CD4-positive, CD25-positive, alpha-beta regulatory T cell (primary cell): ENCODE results near the gene MGAT5B. TPM values are rescaled to one million over a fixed set of nuclear protein-coding genes. Genes with fewer than 3 reads are reported as not detected.
"Not testable (repeated sequence)": the region's sequence is repeated elsewhere in the genome, so short reads cannot be mapped to it uniquely, and the experiment has no call there.

Experiments used
- ATAC-seq, 2 donors: fragments of 150-1000 bp; cut with Tn5 transposase; one replicate each; pipeline ENCODE4 v1.10.0; 2021; ENCODE audit warnings: low read depth in 2 of 2, moderate number of reproducible peaks in 2 of 2, moderate library complexity in 1 of 2
- DNase-seq, 3 donors: peaks; one replicate each; pipeline versions ENCODE4 v3.0.0 to v3.0.0-alpha.2; 2012 to 2022; ENCODE audit warnings: mixed read lengths in 1 of 3
- H3K27ac ChIP-seq: one replicate; pipeline ENCODE4 v1.7.0; 2013; ENCODE audit warnings: mild to moderate bottlenecking, low read length; ENCODE audit not compliant: insufficient read depth, poor library complexity, severe bottlenecking
- H3K27me3 ChIP-seq: one replicate; pipeline ENCODE4 v1.7.0; 2013; ENCODE audit warnings: low read length; ENCODE audit not compliant: control insufficient read depth, insufficient read depth
- H3K36me3 ChIP-seq: one replicate; pipeline ENCODE4 v1.7.0; 2013; ENCODE audit warnings: mild to moderate bottlenecking, low read length, moderate library complexity; ENCODE audit not compliant: control insufficient read depth, insufficient read depth
- H3K4me1 ChIP-seq: 2 replicates; pipeline ENCODE4 v1.7.0; 2013; ENCODE audit warnings: mild to moderate bottlenecking, low read length; ENCODE audit not compliant: insufficient read depth, control insufficient read depth, poor library complexity, severe bottlenecking
- H3K4me3 ChIP-seq: one replicate; pipeline ENCODE4 v1.7.0; 2013; ENCODE audit warnings: low read depth, mild to moderate bottlenecking, low read length, moderate library complexity
- H3K9me3 ChIP-seq, 2 experiments: 1 replicate in 1 of 2; 2 replicates in 1 of 2; pipeline ENCODE4 v1.7.0; 2013; ENCODE audit warnings: low read length in 2 of 2, mild to moderate bottlenecking in 1 of 2, moderate library complexity in 1 of 2; ENCODE audit not compliant: control insufficient read depth in 2 of 2
- H3K27ac Mint-ChIP-seq, 3 donors: one replicate each; pipeline ENCODE4 v1.8.0; 2020 to 2022; ENCODE audit warnings: mild to moderate bottlenecking in 3 of 3, mixed read lengths in 3 of 3, moderate library complexity in 2 of 3
- H3K27me3 Mint-ChIP-seq: one replicate; pipeline ENCODE4 v1.8.0; 2022; ENCODE audit warnings: mild to moderate bottlenecking, mixed read lengths
- H3K36me3 Mint-ChIP-seq: one replicate; pipeline ENCODE4 v1.8.0; 2020; ENCODE audit warnings: mixed read lengths
- H3K4me1 Mint-ChIP-seq, 4 donors: one replicate each; pipeline ENCODE4 v1.8.0; 2020 to 2022; ENCODE audit warnings: mixed read lengths in 4 of 4, mild to moderate bottlenecking in 1 of 4
- H3K4me3 Mint-ChIP-seq, 4 donors: one replicate each; pipeline ENCODE4 v1.8.0; 2020 to 2022; ENCODE audit warnings: mild to moderate bottlenecking in 4 of 4, mixed read lengths in 4 of 4, moderate library complexity in 3 of 4
- H3K9me3 Mint-ChIP-seq, 7 donors: one replicate each; pipeline ENCODE4 v1.8.0; 2020 to 2022; ENCODE audit warnings: mixed read lengths in 7 of 7, mild to moderate bottlenecking in 3 of 7, moderate library complexity in 2 of 7
- polyA plus RNA-seq, 4 donors: library from polyadenylated mRNA; unstranded; fragments of 300-500 nt; fragmentation: Illumina TruSeq; gene quantifications; one replicate each; pipeline ENCODE4 v1.2.3, GENCODE V29; 2021
- total RNA-seq: library from RNA; stranded (reverse); gene quantifications from one replicate; pipeline ENCODE4 v1.2.3, GENCODE V29; 2022

The MGAT5B gene
- total and polyA plus RNA-seq, 5 donors from 2014 or later, result not detected

- not testable (repeated sequence) for H3K27ac Mint-ChIP-seq, H3K36me3 ChIP-seq, H3K27ac ChIP-seq, H3K36me3 Mint-ChIP-seq, H3K4me3 Mint-ChIP-seq, H3K4me3 ChIP-seq, H3K9me3 ChIP-seq, ATAC-seq, H3K9me3 Mint-ChIP-seq, DNase-seq, H3K4me1 ChIP-seq
- peaks cover 3 to 24% (median 11%) of the 10 kb centered on the region in 4 donors for H3K4me1 Mint-ChIP-seq
- peaks cover 17% of the 10 kb centered on the region for H3K27me3 ChIP-seq
- H3K27me3 Mint-ChIP-seq, result peaks cover 53% of the 10 kb centered on the region
Measured at GRCh38 chr17:76843068-76843467, 25.1 kb upstream of the MGAT5B start.

- Mint-ChIP-seq H3K36me3 (no peaks in the 10 kb centered on the region), H3K27me3 (peaks cover 53% of the 10 kb centered on the region), H3K27ac (no peak overlapping the region), H3K4me3 (no peak overlapping the region), H3K4me1 (peaks cover 3 to 24% (median 11%) of the 10 kb centered on the region in 4 donors), H3K9me3 (peaks cover 0 to 2% (median 0%) of the 10 kb centered on the region in 7 donors)
- no peak overlapping the region for H3K4me3 ChIP-seq
- no peaks in the 10 kb centered on the region for H3K9me3 ChIP-seq
- H3K36me3 ChIP-seq, result no peaks in the 10 kb centered on the region
- no peak overlapping the region for H3K27ac ChIP-seq
- no peak for ATAC-seq
- DNase-seq, result no peak
- H3K27me3 ChIP-seq, result peaks cover 17% of the 10 kb centered on the region
- H3K4me1 ChIP-seq, result peaks cover 8% of the 10 kb centered on the region
Measured at GRCh38 chr17:76843703-76844484, 24.3 kb upstream of the MGAT5B start.

GRCh38 chr17:76844485-76844829 is 23.7 kb upstream of the MGAT5B start:
- DNase-seq (no peak), ATAC-seq (no peak)
- no peaks in the 10 kb centered on the region for H3K9me3 ChIP-seq
- H3K4me3 Mint-ChIP-seq, result no peak overlapping the region
- H3K27me3 Mint-ChIP-seq, result peaks cover 53% of the 10 kb centered on the region
- H3K4me3 ChIP-seq, result no peak overlapping the region
- H3K4me1 ChIP-seq, result peaks cover 8% of the 10 kb centered on the region
- no peaks in the 10 kb centered on the region for H3K36me3 Mint-ChIP-seq
- no peaks in the 10 kb centered on the region for H3K36me3 ChIP-seq
- no peak overlapping the region for H3K27ac Mint-ChIP-seq
- H3K4me1 Mint-ChIP-seq, result peaks cover 3 to 21% (median 11%) of the 10 kb centered on the region in 4 donors
- H3K9me3 Mint-ChIP-seq, result peaks cover 0 to 2% (median 0%) of the 10 kb centered on the region in 7 donors
- H3K27me3 ChIP-seq, result peaks cover 17% of the 10 kb centered on the region
- H3K27ac ChIP-seq, result no peak overlapping the region

GRCh38 chr17:76844846-76845245 is 23.4 kb upstream of the MGAT5B start:
- Mint-ChIP-seq H3K9me3 (peaks cover 0 to 2% (median 0%) of the 10 kb centered on the region in 7 donors), H3K4me1 (peaks cover 1 to 17% (median 7%) of the 10 kb centered on the region in 4 donors), H3K4me3 (no peak overlapping the region), H3K27ac (no peak overlapping the region), H3K27me3 (peaks cover 51% of the 10 kb centered on the region), H3K36me3 (no peaks in the 10 kb centered on the region)
- ATAC-seq (no peak), DNase-seq (no peak)
- peaks cover 16% of the 10 kb centered on the region for H3K27me3 ChIP-seq
- no peaks in the 10 kb centered on the region for H3K36me3 ChIP-seq
- H3K4me3 ChIP-seq, result no peak overlapping the region
- peaks cover 4% of the 10 kb centered on the region for H3K4me1 ChIP-seq
- H3K9me3 ChIP-seq, result no peaks in the 10 kb centered on the region
- H3K27ac ChIP-seq, result no peak overlapping the region

GRCh38 chr17:76845541-76846017 is 22.6 kb upstream of the MGAT5B start:
- Mint-ChIP-seq H3K4me1 (peaks cover 0 to 10% (median 3%) of the 10 kb centered on the region in 4 donors), H3K27me3 (peaks cover 49% of the 10 kb centered on the region), H3K9me3 (peaks cover 0 to 2% (median 0%) of the 10 kb centered on the region in 7 donors), H3K4me3 (no peak overlapping the region), H3K27ac (no peak overlapping the region), H3K36me3 (no peaks in the 10 kb centered on the region)
- H3K27ac ChIP-seq, result no peak overlapping the region
- H3K4me1 ChIP-seq, result no peaks in the 10 kb centered on the region
- no peaks in the 10 kb centered on the region for H3K9me3 ChIP-seq
- ATAC-seq (no peak), DNase-seq (no peak)
- no peak overlapping the region for H3K4me3 ChIP-seq
- H3K36me3 ChIP-seq, result no peaks in the 10 kb centered on the region
- H3K27me3 ChIP-seq, result peaks cover 11% of the 10 kb centered on the region

- DNase-seq, result no peak
- no peaks in the 10 kb centered on the region for H3K36me3 Mint-ChIP-seq
- H3K4me3 ChIP-seq, result no peak overlapping the region
Measured at GRCh38 chr17:76847031-76847430, 21.2 kb upstream of the MGAT5B start.

GRCh38 chr17:76848670-76849069 is 19.5 kb upstream of the MGAT5B start:
- no peak overlapping the region for H3K27ac ChIP-seq
- no peaks in the 10 kb centered on the region for H3K4me1 Mint-ChIP-seq
- H3K27me3 Mint-ChIP-seq, result peaks cover 25% of the 10 kb centered on the region
- H3K36me3 ChIP-seq, result no peaks in the 10 kb centered on the region
- no peak overlapping the region for H3K4me3 ChIP-seq
- peaks cover 0 to 2% (median 0%) of the 10 kb centered on the region in 7 donors for H3K9me3 Mint-ChIP-seq
- ATAC-seq (no peak), DNase-seq (no peak)
- H3K9me3 ChIP-seq, result no peaks in the 10 kb centered on the region
- H3K4me1 ChIP-seq, result no peaks in the 10 kb centered on the region
- peaks cover 7% of the 10 kb centered on the region for H3K27me3 ChIP-seq
- no peaks in the 10 kb centered on the region for H3K36me3 Mint-ChIP-seq
- no peak overlapping the region for H3K27ac Mint-ChIP-seq
- no peak overlapping the region for H3K4me3 Mint-ChIP-seq

More at GRCh38 chr17:76847031-76847430, 21.2 kb upstream of the MGAT5B start:
- H3K9me3 ChIP-seq, result no peaks in the 10 kb centered on the region
- Mint-ChIP-seq H3K9me3 (peaks cover 0 to 2% (median 0%) of the 10 kb centered on the region in 7 donors), H3K4me3 (no peak overlapping the region), H3K4me1 (peaks cover 0 to 2% (median 0%) of the 10 kb centered on the region in 4 donors), H3K27ac (no peak overlapping the region), H3K27me3 (peaks cover 34% of the 10 kb centered on the region)
- no peaks in the 10 kb centered on the region for H3K4me1 ChIP-seq
- no peak overlapping the region for H3K27ac ChIP-seq
- H3K36me3 ChIP-seq, result no peaks in the 10 kb centered on the region
- ATAC-seq, result no peak
- H3K27me3 ChIP-seq, result peaks cover 7% of the 10 kb centered on the region

GRCh38 chr17:76849160-76849559 is 19.0 kb upstream of the MGAT5B start:
- not testable (repeated sequence) for H3K9me3 Mint-ChIP-seq, H3K4me3 ChIP-seq, H3K27me3 ChIP-seq, H3K36me3 Mint-ChIP-seq, H3K4me1 Mint-ChIP-seq, H3K27ac Mint-ChIP-seq, ATAC-seq, H3K4me3 Mint-ChIP-seq, H3K27ac ChIP-seq, H3K9me3 ChIP-seq, H3K4me1 ChIP-seq, DNase-seq, H3K36me3 ChIP-seq
- peaks cover 20% of the 10 kb centered on the region for H3K27me3 Mint-ChIP-seq
